ENCODE measurements around the gene ATPAF1. TPM values are rescaled to one million over a fixed set of nuclear protein-coding genes. Genes with fewer than 3 reads are reported as not detected.

ATPAF1 gene
- total RNA-seq, 2 experiments from 2014 or later: 44.5 to 49.2 TPM

DNA sequence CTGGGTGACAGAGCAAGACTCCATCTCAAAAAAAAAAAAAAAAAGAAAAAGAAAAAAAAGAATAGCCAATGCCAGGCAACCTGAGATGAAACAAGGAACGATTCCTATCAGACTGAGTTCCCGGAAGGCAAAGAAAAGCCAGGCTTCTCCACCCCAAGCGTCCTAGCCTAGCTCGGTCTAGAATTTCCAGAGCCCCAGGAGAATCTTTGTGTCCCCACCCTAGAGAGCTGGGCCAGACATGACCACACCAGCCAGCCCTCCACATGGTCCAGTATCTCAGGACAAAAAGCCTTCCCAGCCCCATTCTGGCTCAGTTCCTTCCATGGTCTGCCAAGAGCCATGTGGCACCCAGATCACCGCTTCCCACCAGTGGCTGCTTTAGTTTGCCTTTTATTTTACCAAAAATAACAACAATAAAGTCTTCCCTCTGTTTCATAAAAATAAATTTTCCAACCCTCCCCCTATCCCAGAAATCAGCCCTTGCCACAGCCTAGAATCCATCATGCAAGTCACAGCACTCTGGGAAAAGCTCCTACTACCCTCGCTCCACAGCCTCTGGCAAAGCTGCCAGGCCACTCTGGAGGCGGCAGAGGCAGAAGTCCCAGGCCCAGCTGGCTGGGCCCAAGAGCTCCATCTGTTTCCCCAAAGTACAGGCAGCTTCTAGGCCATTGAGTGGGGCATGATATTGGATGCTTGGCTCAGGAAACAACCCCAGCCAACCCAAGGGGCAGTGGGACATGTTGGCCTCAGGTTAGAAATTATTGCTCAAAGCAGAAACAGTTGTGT is 60.6 kb downstream of the ATPAF1 start:
- Mint-ChIP-seq H3K27me3 (ENCODE audit: low read depth) (no peaks in the 10 kb centered on the region), H3K27ac (no peak overlapping the region), H3K4me1 (ENCODE audit: low read depth) (peaks cover 32% of the 10 kb centered on the region), H3K9me3 (no peaks in the 10 kb centered on the region), H3K36me3 (ENCODE audit: low read depth) (no peaks in the 10 kb centered on the region), H3K4me3 (no peak overlapping the region)
- DNase-seq: no peak
- CTCF ChIA-PET: interaction anchor here (0.6 to 1.1 kb wide), 2 partner anchors 72 to 74 kb away, joined by 3 read pairs; no protein-coding TSS in a partner anchor
- intact Hi-C loops (cut with micrococcal nuclease): no loop called here

GRCh38 chr1:46606255-46606965 is 61.8 kb downstream of the ATPAF1 start:
- intact Hi-C loops (cut with micrococcal nuclease): no loop called here
- no peak overlapping the region for H3K27ac Mint-ChIP-seq
- peaks cover under 1% of the 10 kb centered on the region for H3K36me3 Mint-ChIP-seq (ENCODE audit: low read depth)
- H3K27me3 Mint-ChIP-seq (ENCODE audit: low read depth): no peaks in the 10 kb centered on the region
- H3K4me3 Mint-ChIP-seq: no peak overlapping the region
- no peak for DNase-seq
- CTCF ChIA-PET: interaction anchor here (0.6 to 1.6 kb wide), 3 partner anchors 9 to 118 kb away, joined by 3 to 6 read pairs (median 3); partner anchors contain the start of gene MOB3C
- peaks cover 37% of the 10 kb centered on the region for H3K4me1 Mint-ChIP-seq (ENCODE audit: low read depth)
- H3K9me3 Mint-ChIP-seq: no peaks in the 10 kb centered on the region

- DNase-seq: no peak
- H3K27ac Mint-ChIP-seq: no peak overlapping the region
- peak overlapping the region; percentile 92 for H3K4me3 Mint-ChIP-seq
- no peaks in the 10 kb centered on the region for H3K9me3 Mint-ChIP-seq
- intact Hi-C loops (cut with micrococcal nuclease): no loop called here
- no peaks in the 10 kb centered on the region for H3K27me3 Mint-ChIP-seq (ENCODE audit: low read depth)
- H3K36me3 Mint-ChIP-seq (ENCODE audit: low read depth): peaks cover 2% of the 10 kb centered on the region
- CTCF ChIA-PET: interaction anchor here (0.6 to 1.6 kb wide), 3 partner anchors 11 to 72 kb away, joined by 3 to 6 read pairs (median 5); partner anchors contain the start of gene MOB3C
- peaks cover 38% of the 10 kb centered on the region for H3K4me1 Mint-ChIP-seq (ENCODE audit: low read depth)
Measured at GRCh38 chr1:46605232-46605631, 62.9 kb downstream of the ATPAF1 start.

DNA sequence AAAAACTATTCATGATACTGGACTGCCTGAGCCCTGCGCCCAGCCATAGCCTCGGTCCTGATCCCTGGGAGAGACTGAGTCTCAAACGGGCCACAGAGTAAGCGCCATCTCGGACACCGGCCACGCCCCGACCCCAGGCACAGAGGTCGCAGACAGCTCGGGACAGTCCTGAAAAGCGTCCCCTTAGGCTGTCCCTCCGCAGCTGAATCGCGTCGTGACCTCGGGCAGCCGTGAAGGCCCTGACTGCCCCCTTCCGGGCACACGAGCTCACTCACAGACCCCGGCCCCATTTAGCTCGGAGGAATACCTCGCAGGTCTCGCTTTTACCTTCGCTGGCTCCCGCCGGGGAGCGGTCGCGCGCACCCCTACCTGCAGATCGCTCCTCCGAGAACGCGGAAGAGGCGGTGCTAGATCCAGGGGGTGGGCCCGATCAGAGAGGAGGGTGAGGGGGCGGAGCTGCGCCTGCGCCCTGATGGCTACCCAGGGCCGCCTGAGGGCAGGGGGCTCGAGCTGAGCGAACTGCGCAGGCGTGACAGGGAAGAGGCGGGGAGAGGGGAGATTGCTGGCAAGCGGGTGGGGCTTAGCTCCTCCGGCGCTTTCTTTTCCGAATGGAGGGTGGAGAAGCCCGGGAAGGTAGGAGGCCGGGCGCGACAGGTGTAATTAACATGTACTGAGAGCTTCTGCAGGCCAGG is 64.2 kb downstream of the ATPAF1 start, which contains the start of gene MKNK1:
Gene MKNK1 (minus strand): TSS at position 411 of the 692 bp plus-strand sequence. CDS start 20,941 bp downstream, outside the sequence.
- intact Hi-C loops (cut with micrococcal nuclease): loop anchor here (1.0 kb wide), 3 partner anchors 12 to 115 kb away; partner anchors contain the start of genes ATPAF1, EFCAB14 and MOB3C
- CTCF ChIA-PET: interaction anchor here (0.9 to 1.8 kb wide), 7 partner anchors 11 to 121 kb away, joined by 3 to 8 read pairs (median 4); no protein-coding TSS in a partner anchor

DNA sequence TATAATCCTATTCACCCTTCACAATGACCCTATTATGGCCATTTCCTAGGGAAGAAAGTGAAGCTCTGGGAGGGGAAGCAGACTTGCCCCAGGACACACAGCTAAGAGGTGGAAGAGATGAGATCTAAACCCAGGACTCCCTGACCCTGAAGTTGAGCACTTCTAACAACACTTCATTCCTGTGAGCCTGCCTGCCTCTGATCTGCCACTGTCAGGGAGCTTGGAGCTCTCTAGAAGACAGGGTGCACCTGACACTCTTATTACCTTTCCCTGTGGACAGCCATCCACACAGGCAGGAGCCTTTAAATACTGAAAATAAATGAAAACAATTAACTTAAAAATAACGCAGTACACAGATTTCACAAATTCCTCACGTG is 64.7 kb downstream of the ATPAF1 start:
- H3K4me1 Mint-ChIP-seq (ENCODE audit: low read depth): peaks cover 50% of the 10 kb centered on the region
- DNase-seq: no peak
- H3K27ac Mint-ChIP-seq: no peak overlapping the region
- H3K4me3 Mint-ChIP-seq: peak overlapping the region; percentile 92
- intact Hi-C loops (cut with micrococcal nuclease): no loop called here
- H3K9me3 Mint-ChIP-seq: no peaks in the 10 kb centered on the region
- peaks cover 2% of the 10 kb centered on the region for H3K36me3 Mint-ChIP-seq (ENCODE audit: low read depth)
- CTCF ChIA-PET: interaction anchor here (1.0 to 1.8 kb wide), 5 partner anchors 11 to 122 kb away, joined by 3 to 8 read pairs (median 5); no protein-coding TSS in a partner anchor
- H3K27me3 Mint-ChIP-seq (ENCODE audit: low read depth): no peaks in the 10 kb centered on the region

More for the DNA sequence above, 64.2 kb downstream of the ATPAF1 start, which contains the start of gene MKNK1:
- peak; percentile 98 for DNase-seq
- Mint-ChIP-seq H3K27ac (peak within 1 kb of the TSS; percentile 87), H3K36me3 (ENCODE audit: low read depth) (peaks cover 2% of the 10 kb centered on the region), H3K27me3 (ENCODE audit: low read depth) (no peaks in the 10 kb centered on the region), H3K9me3 (no peaks in the 10 kb centered on the region), H3K4me1 (ENCODE audit: low read depth) (peaks cover 49% of the 10 kb centered on the region), H3K4me3 (peak within 1 kb of the TSS; percentile 92)

DNA sequence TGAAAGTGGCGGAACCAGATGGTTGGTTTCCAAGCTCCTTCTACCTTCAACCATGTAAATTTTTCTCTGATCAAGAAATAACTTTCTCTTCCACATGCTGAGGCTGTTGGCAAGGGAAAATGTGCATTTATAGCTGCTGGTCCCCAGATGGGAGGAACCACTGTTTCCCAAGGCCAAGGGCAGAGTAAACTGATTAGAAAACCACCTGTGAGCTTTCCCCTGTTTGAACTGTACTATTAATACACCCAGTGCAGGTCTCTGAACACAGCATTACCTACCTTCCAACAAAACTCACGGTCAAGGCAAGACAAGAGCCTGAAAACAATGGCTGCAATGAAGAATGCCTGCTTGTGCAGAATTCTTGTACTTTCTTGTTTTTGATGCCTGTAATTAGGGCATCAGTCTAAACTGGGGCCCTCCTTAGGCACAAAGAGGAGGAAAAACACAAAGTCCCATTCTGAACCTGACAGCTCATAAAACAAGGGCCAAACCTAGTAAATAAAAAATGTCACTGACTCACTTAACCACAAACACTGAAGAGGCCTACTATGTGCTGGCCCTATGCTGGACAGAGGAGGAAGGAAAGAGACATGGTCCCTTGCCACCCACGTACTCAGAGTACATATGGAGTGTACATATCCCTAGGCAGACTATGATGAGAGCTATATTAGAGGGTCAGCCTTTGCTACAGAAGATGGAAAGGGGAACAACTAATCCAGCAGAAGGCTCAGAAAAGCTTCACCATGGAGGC is 66.7 kb downstream of the ATPAF1 start:
- H3K27me3 Mint-ChIP-seq (ENCODE audit: low read depth): no peaks in the 10 kb centered on the region
- no peak overlapping the region for H3K4me3 Mint-ChIP-seq
- H3K36me3 Mint-ChIP-seq (ENCODE audit: low read depth): peaks cover 2% of the 10 kb centered on the region
- H3K27ac Mint-ChIP-seq: no peak overlapping the region
- no peak for DNase-seq
- peaks cover 53% of the 10 kb centered on the region for H3K4me1 Mint-ChIP-seq (ENCODE audit: low read depth)
- H3K9me3 Mint-ChIP-seq: no peaks in the 10 kb centered on the region
- intact Hi-C loops (cut with micrococcal nuclease): no loop called here
- CTCF ChIA-PET: interaction anchor here (1.8 kb wide), 1 partner anchor 20 kb away, joined by 5 read pairs; no protein-coding TSS in a partner anchor

- Mint-ChIP-seq H3K27me3 (ENCODE audit: low read depth) (no peaks in the 10 kb centered on the region), H3K9me3 (no peaks in the 10 kb centered on the region), H3K4me3 (no peak overlapping the region), H3K36me3 (ENCODE audit: low read depth) (peaks cover 2% of the 10 kb centered on the region), H3K27ac (no peak overlapping the region), H3K4me1 (ENCODE audit: low read depth) (peaks cover 56% of the 10 kb centered on the region)
- intact Hi-C loops (cut with micrococcal nuclease): no loop called here
- CTCF ChIA-PET: no interaction called here
- no peak for DNase-seq
Measured at GRCh38 chr1:46599059-46599970, 68.8 kb downstream of the ATPAF1 start.

GRCh38 chr1:46596846-46597245 is 71.3 kb downstream of the ATPAF1 start:
- intact Hi-C loops (cut with micrococcal nuclease): no loop called here
- no peaks in the 10 kb centered on the region for H3K27me3 Mint-ChIP-seq (ENCODE audit: low read depth)
- H3K27ac Mint-ChIP-seq: no peak overlapping the region
- peaks cover 10% of the 10 kb centered on the region for H3K36me3 Mint-ChIP-seq (ENCODE audit: low read depth)
- H3K4me1 Mint-ChIP-seq (ENCODE audit: low read depth): peaks cover 42% of the 10 kb centered on the region
- CTCF ChIA-PET: interaction anchor here (1.4 kb wide), 1 partner anchor 70 kb away, joined by 4 read pairs; no protein-coding TSS in a partner anchor
- no peak for DNase-seq
- H3K9me3 Mint-ChIP-seq: no peaks in the 10 kb centered on the region
- H3K4me3 Mint-ChIP-seq: no peak overlapping the region

DNA sequence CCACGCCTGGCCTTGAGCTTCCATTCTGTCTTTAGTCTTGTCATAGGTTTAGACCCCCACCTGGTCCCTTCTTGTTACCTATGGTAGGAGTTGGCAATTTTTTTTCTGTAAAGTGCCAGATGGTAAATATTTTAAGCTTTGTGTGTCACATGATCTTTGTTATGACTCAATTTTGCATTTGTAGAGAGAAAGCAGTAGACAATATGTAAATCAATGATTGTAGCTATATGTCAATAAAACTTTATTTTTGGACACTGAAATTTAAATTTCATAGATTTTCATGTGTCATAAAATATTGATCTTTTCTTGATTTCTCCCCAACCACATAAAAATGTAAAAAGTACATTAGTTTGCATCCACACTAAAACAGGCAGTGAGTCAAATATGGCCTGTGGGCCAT is 72.1 kb downstream of the ATPAF1 start:
- no peaks in the 10 kb centered on the region for H3K27me3 Mint-ChIP-seq (ENCODE audit: low read depth)

DNA sequence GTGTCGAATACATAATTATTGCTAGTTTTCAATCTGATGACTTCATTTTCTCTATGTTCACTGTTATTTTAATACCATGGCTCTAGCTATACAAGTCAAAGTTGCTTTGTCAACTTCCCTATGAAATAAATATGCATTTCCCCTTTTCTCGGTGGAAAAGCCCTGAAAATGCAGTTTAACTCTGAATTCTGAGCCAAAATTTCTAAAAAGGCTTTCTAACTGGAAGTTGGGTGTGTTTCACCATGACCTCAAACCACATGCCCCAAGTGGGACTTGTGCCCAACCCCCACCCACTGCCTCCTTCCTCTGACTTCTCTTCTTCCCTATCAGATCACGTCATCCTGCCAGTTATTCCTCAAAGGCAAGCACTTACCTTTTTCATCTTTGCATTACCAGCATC is 73.0 kb downstream of the ATPAF1 start:
- Mint-ChIP-seq H3K9me3 (no peaks in the 10 kb centered on the region), H3K4me3 (no peak overlapping the region), H3K36me3 (ENCODE audit: low read depth) (peaks cover 21% of the 10 kb centered on the region), H3K4me1 (ENCODE audit: low read depth) (peaks cover 29% of the 10 kb centered on the region), H3K27me3 (ENCODE audit: low read depth) (no peaks in the 10 kb centered on the region), H3K27ac (no peak overlapping the region)
- intact Hi-C loops (cut with micrococcal nuclease): no loop called here
- CTCF ChIA-PET: no interaction called here
- DNase-seq: peak; percentile 39

More for the DNA sequence above, 72.1 kb downstream of the ATPAF1 start:
- Mint-ChIP-seq H3K4me3 (no peak overlapping the region), H3K36me3 (ENCODE audit: low read depth) (peaks cover 14% of the 10 kb centered on the region), H3K4me1 (ENCODE audit: low read depth) (peaks cover 34% of the 10 kb centered on the region), H3K27ac (no peak overlapping the region), H3K9me3 (no peaks in the 10 kb centered on the region)
- CTCF ChIA-PET: interaction anchor here (0.7 to 1.4 kb wide), 3 partner anchors 69 to 130 kb away, joined by 3 to 4 read pairs (median 3); no protein-coding TSS in a partner anchor
- no peak for DNase-seq
- intact Hi-C loops (cut with micrococcal nuclease): no loop called here

All from activated naive CD4-positive, alpha-beta T cell treated with anti-CD3 and anti-CD28 coated beads for 36 hours (primary cell).